NOMO-1 (cell line): ENCODE data around the gene HDAC4.

Experiments used
- DNase-seq, 2 experiments: peaks; one replicate each; lab custom pipeline; 2025; ENCODE audit not compliant: unreplicated experiment in 2 of 2; lab: John Stamatoyannopoulos, UW

The HDAC4 gene

GRCh38 chr2:239102266-239102665, 298.6 kb downstream of the HDAC4 start:
- no peak for DNase-seq

DNA sequence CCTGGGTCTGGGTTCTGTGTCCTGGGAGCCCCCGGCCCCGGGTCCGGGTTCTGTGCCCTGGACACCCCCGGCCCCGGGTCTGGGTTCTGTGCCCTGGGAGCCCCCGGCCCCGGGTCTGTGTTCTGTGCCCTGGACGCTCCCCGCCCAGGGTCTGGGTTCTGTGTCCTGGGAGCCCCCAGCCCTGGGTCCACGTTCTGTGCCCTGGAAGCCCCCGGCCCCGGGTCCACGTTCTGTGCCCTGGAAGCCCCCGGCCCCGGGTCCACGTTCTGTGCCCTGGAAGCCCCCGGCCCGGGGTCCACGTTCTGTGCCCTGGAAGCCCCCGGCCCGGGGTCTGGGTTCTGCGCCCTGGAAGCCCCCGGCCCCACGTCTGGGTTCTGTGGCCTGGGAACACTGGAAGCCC, 299.0 kb downstream of the HDAC4 start:
- DNase-seq: no peak

DNA sequence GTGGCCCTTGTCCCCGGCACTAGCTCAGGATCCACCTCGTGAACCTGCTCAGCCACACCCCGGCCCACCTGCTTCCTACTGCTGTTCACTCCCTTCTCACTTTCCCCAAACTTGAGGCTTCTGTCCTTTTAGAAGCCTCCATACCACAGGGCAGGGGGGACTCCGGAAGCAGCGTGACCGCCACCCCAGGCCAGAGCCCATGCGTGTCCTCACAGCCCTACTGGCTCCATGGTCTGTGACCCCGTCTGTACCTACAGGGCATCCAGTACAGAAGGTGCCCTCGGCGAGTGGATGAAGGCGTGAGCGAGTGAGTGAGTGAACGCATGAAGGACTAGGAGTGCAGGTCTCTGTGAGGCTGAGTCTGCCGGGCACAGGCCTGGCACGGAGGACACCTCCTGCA, 299.7 kb downstream of the HDAC4 start:
- DNase-seq: no peak

DNA sequence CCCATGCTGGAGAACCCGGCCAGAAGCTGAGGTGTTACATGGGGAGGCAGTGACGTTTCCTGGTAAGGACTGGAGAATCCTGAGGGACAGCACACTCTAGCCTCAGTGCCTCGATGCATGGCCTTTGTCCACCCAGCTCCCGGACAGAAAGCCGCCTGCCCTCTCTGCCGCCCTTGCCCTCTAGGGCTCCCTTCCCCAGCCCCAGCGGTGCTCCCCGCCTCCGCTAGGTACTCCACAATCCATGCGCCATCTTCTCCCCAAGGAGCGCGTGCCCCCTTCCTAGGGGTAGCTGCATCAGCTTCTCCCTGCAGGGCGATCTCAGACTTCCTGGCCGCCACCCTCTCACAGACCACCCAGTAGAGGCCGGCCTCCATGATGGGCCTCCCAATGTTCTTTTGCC, 301.3 kb downstream of the HDAC4 start:
- DNase-seq: no peak

DNA sequence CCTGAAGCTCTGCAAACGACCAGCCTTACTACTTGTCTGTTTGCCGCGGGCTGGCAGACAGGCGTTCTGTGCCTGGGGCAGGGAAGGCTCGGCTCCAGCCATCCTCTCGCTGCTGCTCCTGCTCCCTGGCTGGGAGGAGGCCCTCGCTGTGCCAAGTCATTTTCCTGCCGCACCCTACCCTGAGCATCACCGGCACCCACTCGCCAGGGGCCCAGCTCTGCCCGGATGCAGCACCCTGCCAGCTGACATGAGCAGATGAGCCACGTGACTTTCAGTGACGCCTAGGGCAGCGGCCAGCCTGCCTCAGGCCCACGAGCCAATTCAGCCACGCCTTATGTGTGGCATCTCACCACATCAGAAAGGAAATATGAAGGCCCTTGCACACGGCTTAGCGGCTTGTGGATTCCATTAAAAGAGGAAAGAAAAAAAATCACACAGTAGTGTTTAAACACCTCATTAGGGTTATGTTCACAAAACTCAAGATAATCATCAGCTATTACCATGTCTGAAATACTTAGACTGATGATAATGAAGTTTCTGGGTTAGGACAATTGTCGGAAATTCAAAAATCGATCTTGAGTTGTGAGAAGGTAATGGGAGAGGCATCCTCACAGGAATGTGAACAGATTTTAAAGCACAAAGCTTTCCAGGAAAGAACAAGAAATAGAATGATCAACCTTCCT, 302.4 kb downstream of the HDAC4 start:
- no peak for DNase-seq

DNA sequence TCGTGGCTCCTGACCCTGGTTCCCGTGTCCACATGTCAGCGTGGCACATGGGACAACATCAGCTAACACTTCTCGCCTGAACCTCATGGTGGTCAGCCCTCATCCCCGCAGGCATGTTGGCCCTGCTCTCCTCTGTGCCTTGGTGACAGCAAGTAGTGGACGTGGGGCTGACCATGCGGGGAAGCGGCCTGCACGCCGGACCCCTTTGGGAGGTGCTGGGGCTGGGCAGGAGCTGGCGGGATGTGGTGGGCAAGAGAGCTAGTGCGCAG, 303.5 kb downstream of the HDAC4 start:
- no peak for DNase-seq

- DNase-seq: no peak
These were observed 304.0 kb downstream of the HDAC4 start for GRCh38 chr2:239096676-239097427.

DNA sequence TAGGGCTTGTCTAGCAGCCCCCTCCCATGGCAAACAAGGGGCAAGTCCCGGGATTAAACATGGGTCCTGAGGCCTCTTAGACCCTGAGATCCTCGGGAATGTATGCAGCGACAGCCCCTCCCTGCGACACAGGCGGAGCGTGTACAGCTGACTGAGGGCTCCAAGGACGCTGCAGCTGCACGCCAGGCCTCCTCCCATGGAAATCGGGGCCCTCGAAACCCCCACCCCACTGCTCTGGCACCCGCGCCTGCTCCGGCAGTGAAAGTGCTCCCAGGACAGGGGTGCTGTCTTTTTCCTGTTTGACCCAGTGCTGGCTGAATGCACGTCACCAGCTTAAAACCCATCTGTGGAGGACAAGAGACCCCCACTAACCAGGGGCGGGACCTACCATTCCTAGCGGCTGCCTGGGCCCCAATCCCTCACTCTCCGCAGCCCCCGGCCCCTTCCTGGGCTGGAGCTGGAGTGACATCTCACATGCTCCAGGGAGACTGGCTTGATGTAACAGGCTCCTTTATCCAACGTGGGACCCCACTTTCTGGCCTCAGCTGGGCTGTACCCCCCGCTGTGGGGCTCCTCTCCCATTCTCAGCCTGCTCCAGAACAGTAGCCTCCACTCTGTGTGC, 305.2 kb downstream of the HDAC4 start:
- no peak for DNase-seq

DNA sequence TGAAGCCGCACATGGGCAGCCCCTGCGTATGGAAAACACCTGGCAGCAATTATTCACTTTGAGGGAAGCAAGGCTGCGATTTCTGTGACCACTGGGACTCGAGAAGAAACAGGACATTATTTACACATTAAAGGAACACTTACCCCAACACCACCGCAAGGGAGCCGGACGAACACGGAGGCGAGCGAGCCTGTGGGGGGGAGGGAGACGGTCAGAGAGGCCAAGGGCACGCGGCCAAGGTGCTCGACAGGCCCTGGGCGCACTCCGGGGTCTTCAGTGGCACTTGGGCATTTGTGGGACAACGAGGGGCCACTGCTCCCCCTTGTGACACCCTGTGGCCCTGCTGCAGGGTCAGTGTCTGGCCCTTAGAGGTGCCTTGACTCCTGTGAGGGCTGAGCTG, 306.0 kb downstream of the HDAC4 start:
- DNase-seq: no peak

DNA sequence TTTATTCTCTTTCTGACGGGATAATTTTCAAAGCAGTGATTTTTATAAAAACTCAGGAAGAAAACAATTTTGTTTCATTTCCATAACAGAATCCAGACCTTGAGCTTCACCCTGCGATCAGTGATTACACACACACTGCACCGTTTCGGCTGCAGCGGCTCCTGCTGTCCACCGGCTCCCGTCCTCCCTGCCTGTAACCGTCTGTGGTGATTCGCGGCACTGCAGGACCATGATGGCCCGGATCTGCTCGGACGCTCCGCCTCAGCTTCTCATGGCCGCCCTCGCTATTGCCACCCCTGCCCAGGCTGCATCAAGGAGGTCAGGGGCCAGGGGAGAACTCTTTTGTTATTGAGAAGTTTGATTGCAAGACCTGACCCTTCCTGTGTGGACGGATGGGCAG, 306.9 kb downstream of the HDAC4 start:
- DNase-seq: no peak

GRCh38 chr2:239093542-239093941, 307.3 kb downstream of the HDAC4 start:
- no peak for DNase-seq

GRCh38 chr2:239092571-239093294, 308.1 kb downstream of the HDAC4 start:
- DNase-seq: no peak

GRCh38 chr2:239089884-239090283, 310.9 kb downstream of the HDAC4 start:
- DNase-seq: no peak

GRCh38 chr2:239087046-239087710, 313.6 kb downstream of the HDAC4 start:
- no peak for DNase-seq

DNA sequence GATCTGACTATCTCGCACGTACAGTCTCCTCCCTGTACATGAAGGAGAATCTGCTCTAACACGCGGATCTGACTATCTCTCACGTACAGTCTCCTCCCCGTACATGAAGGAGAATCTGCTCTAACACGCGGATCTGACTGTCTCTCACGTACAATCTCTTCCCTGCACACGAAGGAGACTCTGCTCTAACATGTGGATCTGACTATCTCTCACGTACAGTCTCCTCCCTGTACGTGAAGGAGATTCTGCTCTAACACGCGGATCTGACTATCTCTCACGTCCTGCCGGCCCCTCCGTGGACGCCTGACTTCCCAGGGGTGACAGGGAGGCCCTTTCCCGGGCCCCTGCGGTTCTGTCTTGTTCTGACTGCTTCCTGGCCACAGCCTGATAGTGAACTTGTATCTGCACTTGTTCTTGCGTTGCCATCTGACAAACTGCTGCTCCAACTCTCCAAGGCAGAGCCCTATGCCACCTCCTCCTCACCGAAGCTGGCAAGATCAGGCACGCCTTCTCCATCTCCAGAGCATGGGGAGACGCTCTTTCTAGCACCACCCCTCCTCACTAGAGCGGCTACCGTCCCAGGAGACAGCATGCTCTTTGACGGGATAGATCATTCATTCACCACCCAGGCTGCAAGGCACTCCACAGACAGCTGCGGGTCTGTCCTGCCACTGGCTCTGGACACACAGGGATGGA, 314.3 kb downstream of the HDAC4 start:
- no peak for DNase-seq

- DNase-seq: no peak
These were observed 315.4 kb downstream of the HDAC4 start for GRCh38 chr2:239085201-239085992.

DNA sequence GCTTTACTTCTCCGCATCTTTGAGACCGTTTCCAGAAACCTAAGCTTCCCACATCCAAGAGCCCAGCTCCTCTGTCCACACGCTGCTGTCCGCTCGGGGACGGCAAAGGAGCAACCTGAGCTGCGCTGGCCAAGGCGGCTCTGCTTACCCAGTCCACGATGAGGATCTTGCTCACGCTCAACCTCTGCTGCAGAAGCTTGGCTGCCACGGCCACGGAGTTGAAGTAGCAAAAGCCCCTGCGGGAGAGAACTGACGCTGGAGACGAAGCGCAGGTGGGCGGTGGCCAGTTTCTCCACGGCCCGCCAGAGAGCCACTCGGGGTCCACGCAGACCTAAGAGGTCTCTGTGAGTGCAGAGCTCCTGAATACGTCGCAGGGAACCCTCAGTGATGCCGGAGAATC, 316.8 kb downstream of the HDAC4 start:
- no peak for DNase-seq

GRCh38 chr2:239082425-239082824, 318.4 kb downstream of the HDAC4 start:
- DNase-seq: no peak

- DNase-seq: no peak
These were observed 319.2 kb downstream of the HDAC4 start for GRCh38 chr2:239081622-239082021.

GRCh38 chr2:239081046-239081445, 319.8 kb downstream of the HDAC4 start:
- no peak for DNase-seq
